HepG2 (cell line): Measurements from ENCODE around the gene PRM3. TPM values are rescaled to one million over a fixed set of nuclear protein-coding genes. Genes with fewer than 3 reads are reported as not detected.
A peak's percentile ranks its signal among the peaks of the same experiment; 100 is the strongest.

Source experiments
- GABPB1 ChIP-seq: IDR thresholded peaks from 2 replicates; pipeline ENCODE4 v1.6.1; 2016; ENCODE audit warnings: mild to moderate bottlenecking, missing genetic modification reagents, moderate library complexity, missing compliant biosample characterization
- KDM5B ChIP-seq: sonication (generic); formaldehyde crosslinking; IDR thresholded peaks from 2 replicates; pipeline ENCODE4 v1.4.0; 2020; ENCODE audit warnings: missing genetic modification reagents, mild to moderate bottlenecking, borderline replicate concordance
- PHF8 ChIP-seq: sonication (generic); formaldehyde crosslinking; IDR thresholded peaks from 2 replicates; pipeline ENCODE4 v1.5.0; 2020; ENCODE audit warnings: missing genetic modification reagents
- SP4 ChIP-seq: sonication (generic); formaldehyde crosslinking; IDR thresholded peaks from 2 replicates; pipeline ENCODE4 v1.8.1; 2023; ENCODE audit warnings: mild to moderate bottlenecking, missing genetic modification reagents
- SSRP1 ChIP-seq: IDR thresholded peaks from 2 replicates; pipeline ENCODE4 v1.6.1; 2016; ENCODE audit warnings: control low read depth
- ZFP37 ChIP-seq: sonication (generic); formaldehyde crosslinking; IDR thresholded peaks from 2 replicates; pipeline ENCODE4 v1.4.0; 2020; ENCODE audit warnings: missing genetic modification reagents, borderline replicate concordance
- ZKSCAN5 ChIP-seq: sonication (generic); formaldehyde crosslinking; IDR thresholded peaks from 2 replicates; pipeline ENCODE4 v1.5.1; 2020; ENCODE audit warnings: mild to moderate bottlenecking, missing genetic modification reagents
- ZMYM4 ChIP-seq: sonication (generic); formaldehyde crosslinking; IDR thresholded peaks from 2 replicates; pipeline ENCODE4 v1.8.1; 2023; ENCODE audit warnings: mild to moderate bottlenecking, missing genetic modification reagents
- ZNF101 ChIP-seq: sonication (generic); formaldehyde crosslinking; IDR thresholded peaks from 2 replicates; pipeline ENCODE4 v1.4.0; 2020; ENCODE audit warnings: mild to moderate bottlenecking, low read depth, missing genetic modification reagents, borderline replicate concordance
- ZNF3 ChIP-seq: IDR thresholded peaks from 2 replicates; pipeline ENCODE4 v1.7.0; 2017; ENCODE audit warnings: inconsistent platforms
- ZNF570 ChIP-seq: sonication (generic); formaldehyde crosslinking; IDR thresholded peaks from 2 replicates; pipeline ENCODE4 v1.4.0; 2020; ENCODE audit warnings: mild to moderate bottlenecking, missing genetic modification reagents, borderline replicate concordance
- ZNF724P ChIP-seq: sonication (generic); formaldehyde crosslinking; IDR thresholded peaks from 2 replicates; pipeline ENCODE4 v1.8.0; 2022; ENCODE audit warnings: missing genetic modification reagents, borderline replicate concordance
- ZSCAN29 ChIP-seq: sonication (generic); formaldehyde crosslinking; conservative IDR thresholded peaks from 2 replicates; pipeline ENCODE4 v1.4.0; 2020; ENCODE audit warnings: mild to moderate bottlenecking, missing genetic modification reagents
- polyA plus RNA-seq, 8 experiments: library from polyadenylated mRNA; depleted of rRNA in 3 of 8; stranded (reverse) in 7 of 8; unstranded in 1 of 8; fragments of >200 nt; fragmentation: Illumina TruSeq in 4 of 8; extraction: Trizol in 4 of 8; gene quantifications; 2 replicates each; pipeline versions ENCODE4 v1.2.1 to v1.2.3, GENCODE V29; 2011 to 2016; ENCODE audit warnings: low read depth in 4 of 8, missing spikeins in 1 of 8, mixed read lengths in 1 of 8; ENCODE audit not compliant: insufficient read depth in 1 of 8
- total RNA-seq, 5 experiments: library from RNA; depleted of rRNA; stranded (reverse); fragments of >200 nt; fragmentation: Illumina TruSeq; extraction: Trizol; gene quantifications; 2 replicates each; pipeline ENCODE4 v1.2.3, GENCODE V29; 2016; ENCODE audit warnings: low read depth in 1 of 5
- TF ChIP-seq, protein P1 (sequence below): sonication (generic); formaldehyde crosslinking; IDR thresholded peaks from 2 replicates; pipeline ENCODE4 v1.8.1; 2023; ENCODE audit warnings: mild to moderate bottlenecking, missing genetic modification reagents
- TF ChIP-seq, protein P2 (sequence below): IDR thresholded peaks from 2 replicates; pipeline ENCODE4 v1.6.1; 2016; ENCODE audit warnings: missing biosample characterization, missing genetic modification reagents, low read depth
- TF ChIP-seq, protein P3 (sequence below), 2 experiments: fragments of 450-650 bp in 1 of 2; sonication (generic) in 1 of 2; formaldehyde crosslinking; IDR thresholded peaks; 2 replicates each; pipeline versions ENCODE4 v1.5.0 to v1.8.0; 2020 to 2022; ENCODE audit warnings: mild to moderate bottlenecking in 1 of 2, missing genetic modification reagents in 1 of 2
- TF ChIP-seq, protein P4 (sequence below): sonication (generic); formaldehyde crosslinking; IDR thresholded peaks from 2 replicates; pipeline ENCODE4 v1.5.0; 2020; ENCODE audit warnings: mild to moderate bottlenecking, low read depth, missing genetic modification reagents, borderline replicate concordance
- TF ChIP-seq, protein P5 (sequence below): sonication (generic); formaldehyde crosslinking; IDR thresholded peaks from 2 replicates; pipeline ENCODE4 v1.9.0; 2022; ENCODE audit warnings: missing genetic modification reagents, mild to moderate bottlenecking, borderline replicate concordance
- TF ChIP-seq, protein P6 (sequence below): IDR thresholded peaks from 2 replicates; pipeline ENCODE4 v1.6.1; 2016; ENCODE audit warnings: low read depth, control low read depth
- TF ChIP-seq, protein P7 (sequence below): fragments of 450-650 bp; IDR thresholded peaks from 2 replicates; pipeline ENCODE4 v1.6.1; 2016

The PRM3 gene
- total and polyA plus RNA-seq, 2 of the 13 experiments (the other 11 are each of a cell fraction or from before 2014, with no cell fraction given): not detected

DNA sequence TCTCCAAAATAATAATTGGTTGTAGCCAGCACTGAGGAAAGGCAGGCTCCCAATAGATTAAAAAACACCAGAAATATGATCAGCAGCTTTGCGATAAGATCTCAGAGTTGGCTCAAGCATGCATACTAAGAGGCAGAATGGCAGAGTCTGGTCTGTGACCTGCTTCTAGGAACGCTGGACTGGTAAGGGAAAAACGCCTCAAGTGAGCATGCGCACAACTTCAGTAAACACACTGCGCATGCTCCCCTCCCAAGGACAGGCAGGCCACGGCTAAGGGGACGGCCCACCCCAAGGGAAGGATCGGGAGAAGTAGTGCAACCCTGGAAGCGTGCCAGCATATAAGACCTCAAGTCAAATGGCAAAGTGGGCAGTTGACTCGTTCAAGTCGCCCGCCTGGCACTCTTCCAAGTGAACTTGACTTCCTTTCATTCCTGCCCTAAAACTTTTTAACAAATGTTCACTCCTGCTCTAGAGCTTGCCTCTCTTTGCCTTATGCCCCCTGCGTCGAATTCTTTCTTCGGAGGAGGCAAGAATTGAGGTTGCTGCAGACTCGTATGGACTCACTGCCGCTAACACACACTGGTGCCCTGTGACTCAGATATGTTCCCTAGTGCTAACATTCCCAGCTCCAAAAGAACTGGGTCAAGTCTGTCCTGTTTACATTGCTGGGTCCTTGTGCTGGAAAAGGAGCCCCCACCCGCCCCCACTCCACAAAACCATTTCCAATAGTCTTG is 30.1 kb upstream of the PRM3 start (continued):
- TF ChIP-seq, protein P1, sequence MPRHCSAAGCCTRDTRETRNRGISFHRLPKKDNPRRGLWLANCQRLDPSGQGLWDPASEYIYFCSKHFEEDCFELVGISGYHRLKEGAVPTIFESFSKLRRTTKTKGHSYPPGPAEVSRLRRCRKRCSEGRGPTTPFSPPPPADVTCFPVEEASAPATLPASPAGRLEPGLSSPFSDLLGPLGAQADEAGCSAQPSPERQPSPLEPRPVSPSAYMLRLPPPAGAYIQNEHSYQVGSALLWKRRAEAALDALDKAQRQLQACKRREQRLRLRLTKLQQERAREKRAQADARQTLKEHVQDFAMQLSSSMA (CRISPR knock-in tag): no peak
- TF ChIP-seq ZNF3 (CRISPR knock-in tag) (no peak), KDM5B (CRISPR knock-in tag) (0 out of 2 replicates have a peak, but pooled peaks have one; percentile 7), PHF8 (no peak), ZNF570 (CRISPR knock-in tag) (no peak), ZNF724P (CRISPR knock-in tag) (no peak; the same call in 1 of the 2 replicates), GABPB1 (CRISPR knock-in tag) (0 out of 2 replicates have a peak, but pooled peaks have one; percentile 14), ZNF101 (CRISPR knock-in tag) (no peak), ZFP37 (CRISPR knock-in tag) (no peak), ZKSCAN5 (CRISPR knock-in tag) (no peak), ZMYM4 (CRISPR knock-in tag) (no peak), ZSCAN29 (no peak), SSRP1 (CRISPR knock-in tag) (no peak), SP4 (CRISPR knock-in tag) (no peak)
- TF ChIP-seq, protein P2, sequence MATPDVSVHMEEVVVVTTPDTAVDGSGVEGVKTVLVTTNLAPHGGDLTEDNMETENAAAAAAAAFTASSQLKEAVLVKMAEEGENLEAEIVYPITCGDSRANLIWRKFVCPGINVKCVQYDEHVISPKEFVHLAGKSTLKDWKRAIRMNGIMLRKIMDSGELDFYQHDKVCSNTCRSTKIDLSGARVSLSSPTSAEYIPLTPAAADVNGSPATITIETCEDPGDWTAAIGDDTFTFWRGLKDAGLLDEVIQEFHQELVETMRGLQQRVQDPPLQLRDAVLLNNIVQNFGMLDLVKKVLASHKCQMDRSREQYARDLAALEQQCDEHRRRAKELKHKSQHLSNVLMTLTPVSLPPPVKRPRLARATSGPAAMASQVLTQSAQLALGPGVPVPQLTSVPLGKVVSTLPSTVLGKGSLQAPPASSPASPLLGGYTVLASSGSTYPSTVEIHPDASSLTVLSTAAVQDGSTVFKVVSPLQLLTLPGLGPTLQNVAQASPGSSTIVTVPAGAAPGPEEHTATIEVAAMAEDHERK: no peak
- TF ChIP-seq, protein P3, sequence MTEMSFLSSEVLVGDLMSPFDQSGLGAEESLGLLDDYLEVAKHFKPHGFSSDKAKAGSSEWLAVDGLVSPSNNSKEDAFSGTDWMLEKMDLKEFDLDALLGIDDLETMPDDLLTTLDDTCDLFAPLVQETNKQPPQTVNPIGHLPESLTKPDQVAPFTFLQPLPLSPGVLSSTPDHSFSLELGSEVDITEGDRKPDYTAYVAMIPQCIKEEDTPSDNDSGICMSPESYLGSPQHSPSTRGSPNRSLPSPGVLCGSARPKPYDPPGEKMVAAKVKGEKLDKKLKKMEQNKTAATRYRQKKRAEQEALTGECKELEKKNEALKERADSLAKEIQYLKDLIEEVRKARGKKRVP (CRISPR knock-in tag; IDR thresholded peaks at IDR 0.05): no peak
- TF ChIP-seq, protein P4, sequence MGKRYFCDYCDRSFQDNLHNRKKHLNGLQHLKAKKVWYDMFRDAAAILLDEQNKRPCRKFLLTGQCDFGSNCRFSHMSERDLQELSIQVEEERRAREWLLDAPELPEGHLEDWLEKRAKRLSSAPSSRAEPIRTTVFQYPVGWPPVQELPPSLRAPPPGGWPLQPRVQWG (CRISPR knock-in tag): no peak
- TF ChIP-seq, protein P5, sequence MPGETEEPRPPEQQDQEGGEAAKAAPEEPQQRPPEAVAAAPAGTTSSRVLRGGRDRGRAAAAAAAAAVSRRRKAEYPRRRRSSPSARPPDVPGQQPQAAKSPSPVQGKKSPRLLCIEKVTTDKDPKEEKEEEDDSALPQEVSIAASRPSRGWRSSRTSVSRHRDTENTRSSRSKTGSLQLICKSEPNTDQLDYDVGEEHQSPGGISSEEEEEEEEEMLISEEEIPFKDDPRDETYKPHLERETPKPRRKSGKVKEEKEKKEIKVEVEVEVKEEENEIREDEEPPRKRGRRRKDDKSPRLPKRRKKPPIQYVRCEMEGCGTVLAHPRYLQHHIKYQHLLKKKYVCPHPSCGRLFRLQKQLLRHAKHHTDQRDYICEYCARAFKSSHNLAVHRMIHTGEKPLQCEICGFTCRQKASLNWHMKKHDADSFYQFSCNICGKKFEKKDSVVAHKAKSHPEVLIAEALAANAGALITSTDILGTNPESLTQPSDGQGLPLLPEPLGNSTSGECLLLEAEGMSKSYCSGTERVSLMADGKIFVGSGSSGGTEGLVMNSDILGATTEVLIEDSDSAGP: peak; percentile 30; the same call in 1 of the 2 replicates
- TF ChIP-seq, protein P6, sequence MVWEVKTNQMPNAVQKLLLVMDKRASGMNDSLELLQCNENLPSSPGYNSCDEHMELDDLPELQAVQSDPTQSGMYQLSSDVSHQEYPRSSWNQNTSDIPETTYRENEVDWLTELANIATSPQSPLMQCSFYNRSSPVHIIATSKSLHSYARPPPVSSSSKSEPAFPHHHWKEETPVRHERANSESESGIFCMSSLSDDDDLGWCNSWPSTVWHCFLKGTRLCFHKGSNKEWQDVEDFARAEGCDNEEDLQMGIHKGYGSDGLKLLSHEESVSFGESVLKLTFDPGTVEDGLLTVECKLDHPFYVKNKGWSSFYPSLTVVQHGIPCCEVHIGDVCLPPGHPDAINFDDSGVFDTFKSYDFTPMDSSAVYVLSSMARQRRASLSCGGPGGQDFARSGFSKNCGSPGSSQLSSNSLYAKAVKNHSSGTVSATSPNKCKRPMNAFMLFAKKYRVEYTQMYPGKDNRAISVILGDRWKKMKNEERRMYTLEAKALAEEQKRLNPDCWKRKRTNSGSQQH (CRISPR knock-in tag): no peak
- TF ChIP-seq, protein P7, sequence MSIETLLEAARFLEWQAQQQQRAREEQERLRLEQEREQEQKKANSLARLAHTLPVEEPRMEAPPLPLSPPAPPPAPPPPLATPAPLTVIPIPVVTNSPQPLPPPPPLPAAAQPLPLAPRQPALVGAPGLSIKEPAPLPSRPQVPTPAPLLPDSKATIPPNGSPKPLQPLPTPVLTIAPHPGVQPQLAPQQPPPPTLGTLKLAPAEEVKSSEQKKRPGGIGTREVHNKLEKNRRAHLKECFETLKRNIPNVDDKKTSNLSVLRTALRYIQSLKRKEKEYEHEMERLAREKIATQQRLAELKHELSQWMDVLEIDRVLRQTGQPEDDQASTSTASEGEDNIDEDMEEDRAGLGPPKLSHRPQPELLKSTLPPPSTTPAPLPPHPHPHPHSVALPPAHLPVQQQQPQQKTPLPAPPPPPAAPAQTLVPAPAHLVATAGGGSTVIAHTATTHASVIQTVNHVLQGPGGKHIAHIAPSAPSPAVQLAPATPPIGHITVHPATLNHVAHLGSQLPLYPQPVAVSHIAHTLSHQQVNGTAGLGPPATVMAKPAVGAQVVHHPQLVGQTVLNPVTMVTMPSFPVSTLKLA: no peak
